Superior temporal gyrus (tissue), 1 donor: ENCODE measurements around the gene ENTHD1.
"Not testable (repeated sequence)": the region's sequence is repeated elsewhere in the genome, so short reads cannot be mapped to it uniquely, and the experiment has no call there.

Source experiments
- DNase-seq: peaks from one replicate; pipeline ENCODE4 v3.0.0-alpha.2; 2016; ENCODE audit errors: extremely low spot score

ENTHD1 gene

DNA sequence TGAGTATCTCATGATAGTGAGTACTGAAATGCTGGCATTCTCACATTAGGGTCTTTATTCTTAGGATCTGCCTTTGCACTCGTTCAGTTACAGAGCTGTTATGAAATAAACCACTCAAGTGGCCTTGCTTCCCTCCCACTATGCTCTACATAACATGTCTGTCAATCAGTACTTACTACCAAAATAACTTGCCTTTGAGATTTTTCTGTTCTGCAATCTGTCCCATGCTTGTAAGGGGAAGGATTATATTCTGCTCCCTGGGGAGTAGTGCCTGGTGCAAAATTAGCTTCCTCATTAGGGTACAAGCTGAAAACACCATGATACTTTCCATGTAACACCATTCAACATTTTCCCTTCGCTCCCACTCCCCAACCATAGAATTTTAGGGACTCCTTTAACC, 5.4 kb upstream of the ENTHD1 start:
- no peak for DNase-seq

DNA sequence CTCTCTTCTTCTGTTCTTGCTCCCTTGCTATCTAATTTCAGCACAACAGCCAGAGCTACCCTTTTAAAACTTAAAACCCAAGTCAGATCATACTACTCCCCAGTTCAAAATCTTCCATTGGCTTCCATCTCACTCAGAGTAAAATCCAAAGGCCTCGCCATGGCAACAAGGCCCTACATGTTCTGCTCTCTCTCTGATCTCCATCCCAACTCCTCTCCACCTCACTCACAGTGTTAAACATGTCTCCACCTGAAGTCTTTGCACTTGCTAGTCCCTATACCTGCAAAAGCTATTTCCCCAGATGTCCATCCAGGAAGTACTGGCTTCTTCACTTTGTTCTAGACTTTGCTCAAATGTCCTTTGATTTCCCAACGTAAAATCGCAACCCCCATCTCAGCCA, 4.3 kb upstream of the ENTHD1 start:
- no peak for DNase-seq

DNA sequence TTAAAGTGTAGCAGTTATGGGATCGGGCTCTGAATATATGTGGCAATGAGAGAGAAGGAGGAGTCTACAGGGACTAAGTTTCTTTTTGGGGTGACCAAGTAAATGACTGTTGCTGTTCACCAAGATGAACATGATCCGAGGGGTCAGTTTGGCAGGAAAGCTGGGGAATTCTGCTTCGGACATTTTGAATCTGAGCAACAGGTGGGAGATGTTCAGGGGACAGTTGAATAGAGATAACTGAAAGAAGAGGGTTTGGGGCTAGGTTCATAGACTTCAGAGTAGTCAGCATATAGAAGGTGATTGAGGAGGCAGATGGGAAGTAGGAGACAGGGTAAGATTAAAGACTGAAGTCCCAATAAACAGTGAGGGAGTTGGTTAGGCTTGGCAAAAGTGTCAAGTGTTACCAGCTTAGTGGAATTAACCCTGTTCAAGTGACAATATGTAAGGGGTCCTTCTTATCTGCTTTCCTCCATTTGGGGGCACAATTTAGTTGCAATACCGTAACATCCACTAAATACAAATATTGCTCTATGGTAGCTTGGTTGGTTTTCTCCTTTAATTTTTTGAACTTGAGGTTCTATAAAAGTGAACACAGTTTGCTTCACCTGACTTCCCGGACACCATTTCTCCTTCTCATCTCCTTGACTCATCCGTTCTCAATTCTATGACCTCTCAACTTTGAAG, 2.9 kb upstream of the ENTHD1 start:
- no peak for DNase-seq

DNA sequence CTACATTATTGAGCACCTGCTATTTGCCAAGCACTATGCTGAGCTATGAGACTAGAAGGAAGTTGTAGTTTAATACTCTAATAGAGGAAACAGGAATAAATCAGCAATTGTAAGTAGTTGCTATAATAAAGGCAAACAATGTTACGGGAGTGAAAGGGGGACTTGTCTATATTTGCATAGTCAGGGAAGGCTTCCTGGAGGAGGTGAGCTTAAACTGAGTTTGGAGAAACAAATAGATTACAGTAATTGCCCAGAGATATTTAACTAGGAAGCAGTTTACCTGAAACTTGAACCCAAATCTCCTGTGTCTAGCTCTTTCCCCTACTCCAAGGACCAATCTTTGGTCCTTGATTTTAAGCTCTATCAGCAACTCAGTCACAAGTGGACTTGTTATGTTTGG, 2.1 kb upstream of the ENTHD1 start:
- no peak for DNase-seq

DNA sequence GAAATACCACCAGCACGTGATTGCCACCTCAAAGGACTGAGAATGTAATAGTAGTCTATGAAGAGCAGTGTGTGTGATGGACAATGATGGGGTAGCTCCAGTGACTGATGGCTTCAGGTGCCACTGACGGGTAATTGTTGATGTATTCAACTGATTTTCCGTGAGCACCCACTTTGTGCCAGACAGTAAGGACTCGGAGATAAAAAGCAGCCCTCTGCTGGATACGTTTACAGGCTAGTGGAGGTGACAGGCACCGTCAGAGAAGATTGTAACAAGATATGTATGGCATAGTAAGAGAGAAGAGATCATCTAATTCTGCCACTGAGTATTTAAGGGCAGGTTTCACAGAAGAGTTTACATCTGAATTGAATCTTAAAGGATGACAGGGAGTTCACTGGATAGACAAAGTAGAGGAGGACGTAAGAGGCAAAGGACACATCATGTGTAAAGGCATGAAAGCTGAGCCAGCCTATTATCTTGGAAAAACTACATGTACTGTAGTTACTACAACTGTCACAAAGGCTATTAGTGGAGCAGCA, 1.1 kb upstream of the ENTHD1 start:
- no peak for DNase-seq

DNA sequence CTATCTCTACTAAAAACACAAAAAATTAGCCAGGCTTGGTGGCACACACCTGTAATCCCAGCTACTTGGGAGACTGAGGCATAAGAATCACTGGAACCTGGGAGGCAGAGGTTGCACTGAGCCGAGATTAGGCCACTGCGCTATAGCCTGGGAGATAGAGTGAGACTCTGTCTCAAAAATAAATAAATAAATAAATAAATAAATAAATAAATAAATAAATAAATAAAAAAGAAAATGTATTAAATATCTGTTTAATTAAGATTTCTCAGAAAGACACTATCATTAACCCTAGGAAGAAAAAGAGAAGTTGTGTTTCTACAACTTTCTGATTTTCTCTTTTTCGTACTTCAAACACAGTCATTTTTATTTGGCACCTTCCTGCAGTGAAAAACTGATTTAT, 3.6 kb downstream of the ENTHD1 start:
- DNase-seq = not testable (repeated sequence)

DNA sequence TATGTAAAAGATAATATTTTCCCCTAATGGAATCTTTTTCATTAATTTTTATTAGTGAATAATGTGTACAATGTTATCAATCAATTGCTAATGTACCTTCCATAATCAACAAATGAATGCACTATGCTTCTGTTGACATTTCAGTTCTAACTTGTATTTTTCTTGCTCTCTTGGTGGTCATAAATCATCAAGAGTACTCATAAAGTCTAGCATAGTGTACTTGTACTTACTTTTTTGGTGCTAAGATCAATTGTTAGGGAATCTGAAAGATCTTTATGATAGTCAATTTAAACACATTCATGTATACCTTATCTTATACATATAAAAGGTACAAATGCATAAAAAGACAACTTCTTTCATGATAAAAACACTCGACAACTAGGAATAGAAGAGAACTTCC, 10.5 kb downstream of the ENTHD1 start:
- DNase-seq = no peak

DNA sequence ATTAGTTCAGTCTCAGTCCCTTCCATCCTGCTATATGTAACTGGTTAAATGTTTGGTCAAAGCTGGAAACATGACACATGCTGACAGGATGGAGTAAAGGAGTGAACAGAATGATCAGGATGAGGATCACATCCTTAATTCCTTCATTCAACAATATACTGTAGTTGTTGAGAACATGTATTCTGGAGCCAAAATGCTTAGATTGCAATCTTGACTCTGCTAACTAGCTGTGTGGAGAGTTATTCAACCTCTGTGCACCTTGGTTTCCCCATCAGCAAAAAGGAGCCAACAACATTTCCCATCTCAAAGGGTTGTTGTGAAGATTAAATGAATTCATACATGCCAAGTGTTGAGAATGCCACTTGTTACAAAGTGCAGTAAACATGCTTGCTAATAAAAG, 12.8 kb downstream of the ENTHD1 start:
- DNase-seq = no peak

DNA sequence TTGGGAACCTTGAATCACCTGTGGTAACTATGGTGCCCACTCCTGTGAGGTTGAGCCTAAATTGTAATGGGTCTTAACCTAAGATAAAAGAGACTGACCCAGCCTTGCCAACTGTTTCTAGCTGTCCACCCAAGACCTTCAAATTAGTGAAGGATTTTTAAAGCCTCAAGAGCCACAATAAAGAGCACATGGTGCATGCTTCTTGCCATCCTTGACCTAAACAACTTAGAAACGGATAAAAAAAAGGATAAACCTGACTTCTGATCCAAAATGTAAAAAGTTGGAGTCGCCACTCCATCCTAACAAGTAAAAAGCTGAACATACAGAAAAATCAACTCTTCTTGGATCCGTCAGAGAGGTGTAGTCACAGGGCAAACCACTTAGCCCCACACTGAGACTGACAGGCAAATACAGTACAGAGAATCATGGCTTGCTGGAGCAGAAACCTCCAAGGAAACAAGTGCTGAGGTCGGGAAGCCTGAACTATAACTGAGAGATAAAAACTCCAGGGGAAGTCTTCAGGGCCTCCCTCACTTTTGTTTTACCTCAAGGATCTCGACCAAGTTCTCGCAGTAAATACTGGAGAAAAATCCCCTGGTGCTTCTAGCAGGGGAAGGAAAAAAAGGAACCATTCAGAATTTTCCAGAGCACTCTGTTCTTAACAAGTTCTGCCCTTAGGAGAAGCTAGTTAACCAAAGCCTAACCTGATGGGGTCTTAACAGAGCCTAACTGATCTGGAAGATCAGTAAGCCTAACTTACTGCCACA, 16.3 kb downstream of the ENTHD1 start:
- no peak for DNase-seq

DNA sequence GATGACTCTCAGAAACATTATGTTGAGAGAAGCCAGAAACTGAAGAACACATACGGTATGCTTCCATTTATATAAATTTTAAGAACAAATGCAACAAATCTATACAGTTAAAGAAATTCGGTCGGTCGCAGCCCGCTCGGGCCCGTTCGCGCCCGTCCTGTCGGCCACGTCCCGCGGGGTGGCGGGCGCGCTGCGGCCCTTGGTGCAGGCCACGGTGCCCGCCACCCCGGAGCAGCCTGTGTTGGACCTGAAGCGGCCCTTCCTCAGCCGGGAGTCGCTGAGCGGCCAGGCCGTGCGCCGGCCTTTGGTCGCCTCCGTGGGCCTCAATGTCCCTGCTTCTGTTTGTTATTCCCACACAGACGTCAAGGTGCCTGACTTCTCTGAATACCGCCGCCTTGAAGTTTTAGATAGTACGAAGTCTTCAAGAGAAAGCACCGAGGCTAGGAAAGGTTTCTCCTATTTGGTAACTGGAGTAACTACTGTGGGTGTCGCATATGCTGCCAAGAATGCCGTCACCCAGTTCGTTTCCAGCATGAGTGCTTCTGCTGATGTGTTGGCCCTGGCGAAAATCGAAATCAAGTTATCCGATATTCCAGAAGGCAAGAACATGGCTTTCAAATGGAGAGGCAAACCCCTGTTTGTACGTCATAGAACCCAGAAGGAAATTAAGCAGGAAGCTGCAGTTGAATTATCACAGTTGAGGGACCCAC, 18.2 kb downstream of the ENTHD1 start:
- DNase-seq = not testable (repeated sequence)

DNA sequence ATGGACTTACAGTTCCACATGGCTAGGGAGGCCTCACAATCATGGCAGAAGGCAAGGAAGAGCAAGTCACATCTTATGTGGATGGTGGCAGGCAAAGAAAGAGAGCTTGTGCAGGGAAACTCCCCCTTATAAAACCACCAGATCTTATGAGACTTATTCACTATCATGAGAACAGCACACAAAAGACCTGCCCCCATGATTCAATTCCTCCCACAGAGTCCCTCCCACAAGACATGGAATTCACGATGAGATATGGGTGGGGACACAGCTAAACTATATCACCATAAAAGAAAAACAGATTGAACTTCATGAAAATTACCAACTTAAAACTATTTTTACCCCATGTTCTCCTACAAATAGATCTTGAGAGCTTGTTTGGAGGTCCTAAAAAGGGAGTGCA, 19.6 kb downstream of the ENTHD1 start:
- no peak for DNase-seq

DNA sequence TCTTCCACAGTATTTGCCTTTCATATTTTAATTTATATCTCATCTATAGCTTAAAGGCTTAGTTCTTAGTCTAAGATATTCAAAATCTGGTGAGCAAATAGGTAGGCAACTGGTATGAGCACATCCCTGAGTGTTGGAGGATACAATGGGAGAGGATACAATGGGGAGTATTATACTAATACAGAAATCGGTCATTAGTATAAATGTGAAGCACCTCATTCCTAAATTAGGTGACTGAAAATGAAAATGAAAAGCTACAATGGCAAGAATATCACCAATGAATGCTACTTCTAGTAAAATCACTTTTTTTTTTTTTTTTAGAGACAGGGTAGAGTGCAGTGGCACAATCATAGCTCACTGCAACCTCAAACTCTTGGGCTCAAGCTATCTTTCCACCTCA, 21.0 kb downstream of the ENTHD1 start:
- DNase-seq = no peak

DNA sequence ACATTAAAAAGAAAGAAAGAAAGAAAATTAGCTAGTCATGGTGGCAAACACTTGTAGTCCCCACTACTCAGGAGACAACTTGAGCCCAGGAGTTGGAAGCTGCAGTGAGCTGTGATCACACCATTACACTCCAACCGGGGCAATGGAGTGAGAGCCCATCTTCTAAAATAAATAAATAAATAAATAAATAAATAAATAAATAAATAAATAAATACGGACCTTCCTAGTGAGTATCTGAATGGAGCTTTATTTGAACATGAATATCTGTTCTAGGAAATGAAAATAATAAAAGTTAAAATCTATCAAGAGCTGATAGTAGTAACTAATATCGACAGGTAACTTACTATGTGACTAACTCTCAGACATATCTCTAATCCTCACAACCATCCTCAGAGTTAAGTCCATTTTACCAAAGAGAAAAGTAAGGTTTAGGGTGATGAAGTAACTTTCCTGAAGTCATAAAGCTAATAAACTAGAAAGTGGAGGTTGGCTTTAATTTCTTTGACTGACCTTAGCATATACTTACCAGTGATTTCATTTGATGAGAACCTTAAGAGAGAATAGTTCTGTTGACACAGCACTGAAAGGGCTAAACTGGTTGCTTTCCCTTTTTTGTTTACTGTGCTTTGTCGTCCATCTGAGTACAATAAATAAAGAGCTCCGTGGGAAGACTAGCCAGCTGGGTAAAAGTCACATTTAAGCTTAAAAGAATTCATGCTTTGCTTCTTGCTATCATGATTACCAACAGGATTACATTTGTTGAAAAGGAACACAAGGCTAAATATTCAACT, 22.4 kb downstream of the ENTHD1 start:
- no peak for DNase-seq

DNA sequence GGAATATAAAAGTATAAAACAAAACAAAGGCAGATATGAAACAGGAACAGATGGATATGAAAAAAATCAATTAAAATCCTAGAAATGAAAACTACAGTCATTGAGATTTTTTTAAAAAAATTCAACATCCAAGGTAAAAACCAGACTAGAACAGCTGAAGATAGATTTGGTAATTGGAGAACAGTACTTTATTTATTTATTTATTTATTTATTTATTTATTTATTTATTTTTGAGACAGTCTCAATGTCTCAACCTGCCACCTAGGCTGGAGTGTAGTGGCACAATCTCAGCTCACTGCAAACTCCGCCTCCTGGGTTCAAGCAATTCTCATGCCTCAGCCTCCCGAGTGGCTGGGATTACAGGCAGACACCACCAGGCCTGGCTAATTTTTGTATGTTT, 23.8 kb downstream of the ENTHD1 start:
- not testable (repeated sequence) for DNase-seq

DNA sequence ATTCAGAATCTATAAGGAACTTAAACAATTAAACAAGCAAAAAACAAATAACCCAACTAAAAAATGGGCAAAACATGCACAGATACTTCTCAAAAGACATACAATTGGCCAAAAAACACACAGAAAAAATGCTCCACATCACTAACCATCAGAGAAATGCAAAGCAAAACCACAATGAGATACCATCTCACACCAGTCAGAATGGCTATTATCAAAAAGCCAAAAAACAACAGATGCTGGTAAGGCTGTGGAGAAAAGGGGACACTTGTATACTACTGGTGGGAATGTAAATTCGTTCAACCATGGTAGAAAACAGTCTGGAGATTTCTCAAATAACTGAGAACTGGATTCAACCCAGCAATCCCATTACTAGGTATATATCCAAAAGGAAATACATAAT, 24.8 kb downstream of the ENTHD1 start:
- no peak for DNase-seq

DNA sequence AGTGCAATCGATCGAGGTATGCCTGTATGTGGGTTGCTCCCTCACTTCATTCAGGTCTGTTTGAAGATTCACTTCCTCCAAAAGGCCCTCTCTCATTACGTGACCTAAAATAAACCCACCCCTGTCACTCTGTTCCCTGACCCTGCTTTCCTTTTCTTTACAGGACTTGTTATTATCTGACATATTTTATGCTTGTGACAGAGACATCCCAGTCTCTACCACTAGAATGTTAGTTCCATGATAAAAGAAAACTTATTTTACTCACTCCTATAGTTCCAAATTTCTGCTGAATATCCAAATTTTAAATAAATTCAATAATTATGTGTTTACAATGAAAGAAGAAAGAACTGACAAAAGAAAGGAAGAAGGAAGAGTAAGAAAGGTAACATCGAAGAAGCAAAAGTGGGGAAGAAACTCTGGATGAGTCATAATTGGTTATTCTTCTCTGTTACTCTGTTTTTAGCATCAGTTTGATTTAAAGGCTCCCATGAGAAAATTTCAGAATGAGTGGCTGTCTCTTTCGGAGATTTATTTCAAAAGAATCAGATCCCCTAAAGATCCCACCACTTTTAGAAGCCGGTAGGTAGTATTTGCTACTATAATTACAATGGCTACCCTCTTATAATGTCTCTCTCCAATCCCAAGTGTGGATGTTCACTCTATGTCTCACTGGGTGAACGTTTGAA, 33.5 kb downstream of the ENTHD1 start:
- DNase-seq = no peak

DNA sequence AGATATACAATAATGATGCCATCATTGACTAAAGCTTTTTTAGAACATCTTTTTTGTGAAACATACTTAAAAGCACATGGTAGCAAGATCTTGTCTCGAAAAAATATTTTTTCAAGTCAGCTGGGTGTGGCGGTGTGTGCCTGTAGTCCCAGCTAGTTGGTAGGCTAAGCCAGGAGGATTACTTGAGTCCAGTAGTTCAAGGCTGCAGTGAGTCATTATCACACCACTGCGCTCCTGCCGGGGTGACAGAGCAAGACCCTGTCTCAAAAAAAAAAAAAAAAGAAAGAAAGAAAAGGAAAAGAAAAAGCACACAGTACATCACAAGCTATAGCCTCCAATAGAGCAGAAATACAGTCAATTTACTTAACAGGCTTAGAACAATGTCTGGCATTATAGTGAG, 37.0 kb downstream of the ENTHD1 start:
- DNase-seq = no peak

DNA sequence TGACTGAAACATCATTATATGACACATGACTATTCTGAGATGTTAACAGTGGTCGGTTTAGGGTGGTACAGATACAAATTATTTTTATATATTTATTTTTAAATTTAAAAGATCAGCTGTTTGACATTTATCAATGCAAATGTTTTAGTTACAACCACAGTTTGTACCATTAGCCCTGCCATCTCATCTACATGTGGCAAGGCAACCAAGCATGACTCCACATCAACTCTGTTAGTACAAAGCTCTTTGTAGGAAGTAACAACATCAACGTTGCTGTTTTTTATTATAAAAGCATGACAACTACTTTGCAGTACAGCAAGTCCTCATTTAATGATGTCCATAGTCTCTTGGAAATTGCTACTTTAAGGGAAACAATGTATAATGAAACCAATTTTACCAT, 40.8 kb downstream of the ENTHD1 start:
- no peak for DNase-seq

DNA sequence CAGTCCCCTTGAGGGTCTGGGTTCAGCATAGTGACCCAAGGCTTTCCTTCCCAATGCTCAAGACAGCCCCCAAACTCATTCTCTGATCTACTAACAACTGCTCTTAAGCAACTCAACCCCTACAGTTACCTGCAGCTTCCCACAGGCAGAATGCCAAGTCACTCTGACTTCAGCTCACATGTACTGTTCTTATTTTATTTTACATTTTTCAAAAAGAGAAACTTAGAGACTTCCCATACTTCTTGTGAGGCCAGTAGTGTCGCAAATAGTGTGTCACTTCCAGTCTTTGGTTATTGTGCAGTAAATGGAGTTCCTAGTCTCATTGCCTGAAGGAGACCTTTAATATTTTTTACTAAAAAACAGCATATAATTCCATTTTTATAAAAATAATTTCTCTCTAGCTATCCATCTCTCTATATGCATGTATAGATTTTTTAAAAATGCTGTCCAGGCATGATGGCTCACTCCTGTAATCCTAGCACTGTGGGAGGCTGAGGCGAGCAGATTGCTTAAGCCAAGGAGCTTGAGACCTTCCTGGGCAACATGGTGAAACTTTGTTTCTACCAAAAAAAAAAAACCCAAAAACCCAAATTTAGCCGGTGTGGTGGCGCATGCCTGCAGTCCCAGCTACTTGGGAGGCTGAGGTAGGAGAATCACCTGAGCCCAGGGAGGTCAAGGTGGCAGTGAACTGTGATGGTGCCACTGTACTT, 41.8 kb downstream of the ENTHD1 start:
- no peak for DNase-seq

DNA sequence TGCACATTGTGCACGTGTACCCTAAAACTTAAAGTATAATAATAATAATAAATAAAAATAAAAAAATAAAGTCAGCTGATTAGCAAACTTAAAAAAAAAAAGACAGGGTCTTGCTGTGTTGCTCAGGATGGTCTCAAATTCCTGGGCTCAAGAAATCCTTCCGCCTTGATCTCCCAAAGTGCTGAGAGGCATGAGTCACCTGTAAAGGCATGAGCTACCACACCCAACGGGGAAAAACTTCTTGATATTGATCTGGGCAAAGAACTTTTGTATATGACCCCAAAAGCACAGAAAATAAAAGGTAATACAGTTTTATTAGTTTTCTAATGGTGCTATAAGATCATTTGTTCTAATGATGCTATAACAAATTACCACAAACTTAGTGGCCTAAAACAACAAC, 46.1 kb downstream of the ENTHD1 start:
- no peak for DNase-seq

DNA sequence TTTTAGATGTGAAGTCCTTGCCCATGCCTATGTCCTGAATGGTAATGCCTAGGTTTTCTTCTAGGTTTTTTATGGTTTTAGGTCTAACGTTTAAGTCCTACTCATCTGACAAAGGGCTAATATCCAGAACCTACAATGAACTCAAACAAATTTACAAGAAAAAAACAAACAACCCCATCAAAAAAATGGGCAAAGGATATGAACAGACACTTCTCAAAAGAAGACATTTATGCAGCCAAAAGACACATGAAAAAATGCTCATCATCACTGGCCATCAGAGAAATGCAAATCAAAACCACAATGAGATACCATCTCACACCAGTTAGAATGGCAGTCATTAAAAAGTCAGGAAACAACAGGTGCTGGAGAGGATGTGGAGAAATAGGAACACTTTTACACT, 47.0 kb downstream of the ENTHD1 start:
- DNase-seq = not testable (repeated sequence)
